Kidney epithelial cell (primary cell): Measurements from ENCODE around the gene FAM117B. TPM values are rescaled to one million over a fixed set of nuclear protein-coding genes. Genes with fewer than 3 reads are reported as not detected.

Source experiments
- DNase-seq: peaks from one replicate; pipeline ENCODE4 v3.0.0-alpha.2; 2010; ENCODE audit warnings: low read depth
- H3K27me3 ChIP-seq: 2 replicates; pipeline ENCODE4 v1.6.0; 2011; ENCODE audit warnings: low read length; ENCODE audit not compliant: control insufficient read depth, insufficient read depth
- H3K36me3 ChIP-seq: 2 replicates; pipeline ENCODE4 v1.5.1; 2011; ENCODE audit warnings: low read length; ENCODE audit not compliant: control insufficient read depth, insufficient read depth
- H3K4me3 ChIP-seq: 2 replicates; pipeline ENCODE4 v1.5.1; 2011; ENCODE audit warnings: low read depth, mild to moderate bottlenecking, control low read depth, low read length
- CTCF ChIP-seq: IDR thresholded peaks from 2 replicates; pipeline ENCODE4 v1.5.1; 2011; ENCODE audit warnings: mild to moderate bottlenecking, moderate library complexity, low read length, control low read depth, inconsistent platforms; ENCODE audit not compliant: insufficient read depth, poor library complexity, severe bottlenecking
- total RNA-seq: library from RNA; depleted of rRNA; stranded (reverse); fragments of >200 nt; gene quantifications from 2 replicates; pipeline ENCODE4 v1.2.3, GENCODE V29; 2015

Gene FAM117B
- total RNA-seq, 1 donor from 2014 or later, result 6.7 TPM

- no peak for DNase-seq
- Histone ChIP-seq H3K36me3 (no peaks in the 10 kb centered on the region), H3K27me3 (no peaks in the 10 kb centered on the region), H3K4me3 (no peak overlapping the region)
- TF ChIP-seq CTCF, result no peak
Observed at GRCh38 chr2:202716114-202716718, 81.4 kb downstream of the FAM117B start.

GRCh38 chr2:202716953-202717597 is 82.3 kb downstream of the FAM117B start:
- no peak overlapping the region for H3K4me3 ChIP-seq
- H3K27me3 ChIP-seq, result no peaks in the 10 kb centered on the region
- DNase-seq, result no peak
- TF ChIP-seq CTCF, result no peak
- no peaks in the 10 kb centered on the region for H3K36me3 ChIP-seq

- Histone ChIP-seq H3K27me3 (no peaks in the 10 kb centered on the region), H3K36me3 (no peaks in the 10 kb centered on the region), H3K4me3 (no peak overlapping the region)
- no peak for TF ChIP-seq CTCF
- DNase-seq, result no peak
Observed at GRCh38 chr2:202717598-202718310, 83.0 kb downstream of the FAM117B start.

GRCh38 chr2:202718614-202719013 is 83.8 kb downstream of the FAM117B start:
- Histone ChIP-seq H3K36me3 (no peaks in the 10 kb centered on the region), H3K27me3 (no peaks in the 10 kb centered on the region), H3K4me3 (no peak overlapping the region)
- no peak for DNase-seq
- no peak for TF ChIP-seq CTCF

- DNase-seq, result no peak
- no peak for TF ChIP-seq CTCF
- Histone ChIP-seq H3K36me3 (no peaks in the 10 kb centered on the region), H3K4me3 (no peak overlapping the region), H3K27me3 (no peaks in the 10 kb centered on the region)
Observed at GRCh38 chr2:202720226-202720625, 85.5 kb downstream of the FAM117B start.

GRCh38 chr2:202721621-202722020 is 86.9 kb downstream of the FAM117B start:
- Histone ChIP-seq H3K4me3 (no peak overlapping the region), H3K36me3 (no peaks in the 10 kb centered on the region), H3K27me3 (no peaks in the 10 kb centered on the region)
- peak; percentile 47 for DNase-seq
- TF ChIP-seq CTCF, result no peak
